ENCODE results near the gene GSPT1.

DNA sequence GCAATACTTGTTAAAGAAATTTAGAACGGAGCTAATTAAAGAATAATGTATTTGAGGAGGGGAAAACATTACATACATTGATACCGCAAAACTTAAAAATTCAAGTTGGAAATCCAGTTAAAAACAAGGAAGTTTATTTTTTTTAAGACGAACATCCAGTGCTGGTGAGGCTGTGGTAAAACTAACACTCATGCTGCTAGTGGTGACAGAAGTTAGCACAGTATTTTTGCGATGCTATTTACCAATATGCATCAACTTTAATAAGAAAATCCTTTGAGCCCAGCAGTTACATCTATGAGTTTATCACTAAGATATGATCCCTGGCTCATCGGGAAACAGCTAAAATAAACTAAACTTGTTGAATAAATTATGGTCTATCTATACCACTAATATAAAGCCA, 31.7 kb downstream of the GSPT1 start:
- TF ChIP-seq CTCF (IDR thresholded peaks at IDR 0.05), result no peak
- no peak for TF ChIP-seq SIN3A (IDR thresholded peaks at IDR 0.05; ENCODE audit: borderline replicate concordance, insufficient read depth, low read depth, low read length)
- no peak for TF ChIP-seq POLR2AphosphoS5 (IDR thresholded peaks at IDR 0.05; ENCODE audit: low read depth, low read length)
- TF ChIP-seq, protein P1, sequence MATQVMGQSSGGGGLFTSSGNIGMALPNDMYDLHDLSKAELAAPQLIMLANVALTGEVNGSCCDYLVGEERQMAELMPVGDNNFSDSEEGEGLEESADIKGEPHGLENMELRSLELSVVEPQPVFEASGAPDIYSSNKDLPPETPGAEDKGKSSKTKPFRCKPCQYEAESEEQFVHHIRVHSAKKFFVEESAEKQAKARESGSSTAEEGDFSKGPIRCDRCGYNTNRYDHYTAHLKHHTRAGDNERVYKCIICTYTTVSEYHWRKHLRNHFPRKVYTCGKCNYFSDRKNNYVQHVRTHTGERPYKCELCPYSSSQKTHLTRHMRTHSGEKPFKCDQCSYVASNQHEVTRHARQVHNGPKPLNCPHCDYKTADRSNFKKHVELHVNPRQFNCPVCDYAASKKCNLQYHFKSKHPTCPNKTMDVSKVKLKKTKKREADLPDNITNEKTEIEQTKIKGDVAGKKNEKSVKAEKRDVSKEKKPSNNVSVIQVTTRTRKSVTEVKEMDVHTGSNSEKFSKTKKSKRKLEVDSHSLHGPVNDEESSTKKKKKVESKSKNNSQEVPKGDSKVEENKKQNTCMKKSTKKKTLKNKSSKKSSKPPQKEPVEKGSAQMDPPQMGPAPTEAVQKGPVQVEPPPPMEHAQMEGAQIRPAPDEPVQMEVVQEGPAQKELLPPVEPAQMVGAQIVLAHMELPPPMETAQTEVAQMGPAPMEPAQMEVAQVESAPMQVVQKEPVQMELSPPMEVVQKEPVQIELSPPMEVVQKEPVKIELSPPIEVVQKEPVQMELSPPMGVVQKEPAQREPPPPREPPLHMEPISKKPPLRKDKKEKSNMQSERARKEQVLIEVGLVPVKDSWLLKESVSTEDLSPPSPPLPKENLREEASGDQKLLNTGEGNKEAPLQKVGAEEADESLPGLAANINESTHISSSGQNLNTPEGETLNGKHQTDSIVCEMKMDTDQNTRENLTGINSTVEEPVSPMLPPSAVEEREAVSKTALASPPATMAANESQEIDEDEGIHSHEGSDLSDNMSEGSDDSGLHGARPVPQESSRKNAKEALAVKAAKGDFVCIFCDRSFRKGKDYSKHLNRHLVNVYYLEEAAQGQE (IDR thresholded peaks at IDR 0.05; ENCODE audit: insufficient read depth in 1 of 2, low read depth in 2 of 2, low read length in 1 of 2), result no peak
- no peak for TF ChIP-seq TCF7L2 (IDR thresholded peaks at IDR 0.05; ENCODE audit: low read depth, low read length)

All from Panc1 (cell line).